Ovary (tissue), 9 donors: Measurements from ENCODE around the gene CGNL1. TPM values are rescaled to one million over a fixed set of nuclear protein-coding genes. Genes with fewer than 3 reads are reported as not detected.

Experiments used
- DNase-seq, 5 donors: peaks; one replicate each; pipeline ENCODE4 v3.0.0-alpha.2; 2019 to 2020
- H3K27ac ChIP-seq, 2 donors: fragments of 200-600 bp; one replicate each; pipeline versions ENCODE4 v1.5.1 to v1.8.0; 2019 to 2022
- H3K27me3 ChIP-seq: fragments of 200-600 bp; one replicate; pipeline ENCODE4 v1.8.0; 2022
- H3K36me3 ChIP-seq: fragments of 200-600 bp; sonication (generic); one replicate; pipeline ENCODE4 v1.5.1; 2019
- H3K4me1 ChIP-seq: one replicate; pipeline ENCODE4 v1.8.1; 2013; ENCODE audit warnings: mild to moderate bottlenecking, moderate library complexity; ENCODE audit not compliant: insufficient read depth
- H3K4me3 ChIP-seq: fragments of 200-600 bp; sonication (generic); one replicate; pipeline ENCODE4 v1.5.1; 2017
- H3K9me3 ChIP-seq, 2 donors: fragments of 200-600 bp in 1 of 2; sonication (generic) in 1 of 2; one replicate each; pipeline versions ENCODE4 v1.5.1 to v1.8.1; 2013 to 2019; ENCODE audit warnings: mild to moderate bottlenecking in 1 of 2, moderate library complexity in 1 of 2
- CTCF ChIP-seq, 3 donors: fragments of 450-650 bp in 2 of 3; fragments of 200-600 bp in 1 of 3; IDR thresholded peaks; one replicate each; pipeline versions ENCODE4 v1.5.1 to v1.8.0; 2016 to 2022; ENCODE audit warnings: antibody characterized with exemption in 3 of 3, mild to moderate bottlenecking in 1 of 3
- EP300 ChIP-seq: sonication (generic); formaldehyde crosslinking; IDR thresholded peaks from one replicate; pipeline ENCODE4 v1.6.1; 2017; ENCODE audit warnings: antibody characterized with exemption
- POLR2A ChIP-seq: fragments of 450-650 bp; IDR thresholded peaks from one replicate; pipeline ENCODE4 v1.6.1; 2017; ENCODE audit warnings: antibody characterized with exemption, mild to moderate bottlenecking, moderate library complexity
- WGBS, 3 donors: extraction: QIAGEN DNeasy Blood & Tissue Kit in 1 of 3; methylation state at CpG; one replicate each; pipeline versions ENCODE4 v1.1.5 to v1.1.7; 2013 to 2017; 5-methylcytosine and 5-hydroxymethylcytosine counted together
- intact Hi-C, 4 donors: fragments of 100-400 bp; cut with DNase I; formaldehyde crosslinking; loops; one replicate each; pipeline versions ENCODE4 v1.11.0 to v1.15.1; 2022 to 2023
- polyA plus RNA-seq, 2 donors: library from polyadenylated mRNA; stranded (reverse); fragments of 200-250 nt in 1 of 2; fragments of 350-450 nt in 1 of 2; fragmentation: Illumina TruSeq in 1 of 2; extraction: RNeasy Lipid Tissue Mini Kit (QIAGEN cat#74804) in 1 of 2; gene quantifications; one replicate each; pipeline ENCODE4 v1.2.3, GENCODE V29; 2013 to 2014
- total RNA-seq, 7 donors: library from RNA; depleted of rRNA in 2 of 7; stranded (reverse); fragments of >200 nt in 2 of 7; fragmentation: NEBNext Ultra II Directional in 3 of 7; extraction: Animal tissue kit (Norgen Biotek cat#: 25700) in 3 of 7; gene quantifications; one replicate each; pipeline versions ENCODE4 v1.1.0 to v1.2.4, GENCODE V29; 2016 to 2023
- donor health status: DM: no; HTN: no; CAD: no; lungs with moderate emphysema.
- donor health status: DM: no; HTN: no; CAD: no.
- donor health status: Bipolar disorder and iron deficiency.
- donor health status: DM: yes; HTN: yes; CAD: no.
- donor health status: DM: no; HTN: no; CAD: no.
- donor health status: DM: yes; HTN: yes; CAD: no.

The CGNL1 gene
- total and polyA plus RNA-seq, 9 donors: 7.8 to 26.1 (median 13.6) TPM

DNA sequence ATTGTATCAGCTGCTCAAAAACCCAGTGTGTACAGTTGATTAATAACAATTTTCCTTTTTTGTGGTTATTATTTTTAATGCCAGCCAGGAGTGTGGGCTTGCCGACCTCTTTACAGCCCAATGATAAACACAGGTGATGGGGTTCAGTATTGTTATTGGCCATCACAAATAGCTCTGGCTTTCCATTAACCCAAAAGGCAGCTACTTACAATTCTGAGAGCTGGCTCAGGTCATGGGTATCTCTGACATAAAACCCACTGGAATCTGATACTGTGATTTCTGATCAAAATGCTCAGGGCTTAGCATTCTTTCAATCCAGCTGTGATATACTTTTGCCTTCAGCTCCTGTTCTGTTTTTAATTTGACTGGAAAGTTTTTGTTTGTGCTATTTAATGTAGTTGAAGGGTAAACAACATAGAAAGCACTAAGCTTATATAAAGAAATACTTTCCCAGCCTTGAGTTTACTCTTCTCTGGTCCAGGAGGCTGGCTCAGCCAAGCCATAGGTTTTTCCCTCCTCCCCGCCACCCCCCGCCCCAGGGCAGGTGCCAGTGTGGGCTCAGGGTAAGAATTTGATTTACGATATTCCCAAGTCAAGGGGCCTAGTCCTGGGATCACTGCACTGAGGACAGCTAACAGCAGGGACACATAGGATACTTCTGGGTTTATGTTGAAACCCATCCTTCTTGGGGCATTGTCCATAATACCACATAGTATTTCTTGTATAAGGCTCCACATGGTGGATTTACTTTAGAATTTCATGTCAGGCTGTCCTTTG is 161.4 kb downstream of the CGNL1 start:
- H3K27me3 ChIP-seq: no peaks in the 10 kb centered on the region
- no peaks in the 10 kb centered on the region for H3K9me3 ChIP-seq
- intact Hi-C loops: loop anchor here in 2 of 4 donors (5.0 to 10.0 kb wide), 2 partner anchors 1043 to 1050 kb away; no protein-coding TSS in a partner anchor
- 86 to 93% (median 90%) methylated on average over 4 of the region's 4 CpGs for WGBS, 3 donors
- TF ChIP-seq EP300 (no peak), CTCF (IDR thresholded peaks at IDR 0.05) (no peak), POLR2A (no peak)
- no peak for DNase-seq
- no peak overlapping the region for H3K27ac ChIP-seq
- H3K4me1 ChIP-seq: no peaks in the 10 kb centered on the region
- H3K4me3 ChIP-seq: no peak overlapping the region
- H3K36me3 ChIP-seq: no peaks in the 10 kb centered on the region

GRCh38 chr15:57538265-57538529 is 161.9 kb downstream of the CGNL1 start:
- Histone ChIP-seq H3K27ac (no peak overlapping the region), H3K27me3 (no peaks in the 10 kb centered on the region), H3K4me3 (no peak overlapping the region), H3K36me3 (no peaks in the 10 kb centered on the region), H3K4me1 (no peaks in the 10 kb centered on the region), H3K9me3 (no peaks in the 10 kb centered on the region)
- no peak for DNase-seq
- intact Hi-C loops: loop anchor here in 2 of 4 donors (5.0 to 10.0 kb wide), 2 partner anchors 1043 to 1051 kb away; no protein-coding TSS in a partner anchor
- TF ChIP-seq POLR2A: no peak
- no peak for TF ChIP-seq EP300
- TF ChIP-seq CTCF (IDR thresholded peaks at IDR 0.05): no peak

DNA sequence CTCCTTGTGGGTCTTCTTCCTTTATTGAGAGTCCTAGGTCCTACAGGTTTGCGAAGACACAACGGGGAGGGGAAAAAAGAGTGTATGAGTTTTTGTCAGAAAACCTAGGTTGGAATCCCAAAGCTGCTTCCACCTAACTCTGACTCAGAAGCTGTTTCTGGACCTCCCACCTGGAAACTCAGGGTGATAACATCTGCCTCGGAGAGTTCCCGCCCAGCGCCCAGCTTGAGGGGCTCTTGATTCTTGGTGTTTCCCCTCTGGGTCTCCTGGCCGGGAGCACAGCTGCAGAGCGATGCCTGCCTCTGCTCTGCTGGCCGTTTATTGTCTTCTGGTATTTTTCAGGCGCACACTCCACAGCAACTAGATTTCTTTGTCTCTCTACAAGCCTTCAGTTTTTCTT is 162.5 kb downstream of the CGNL1 start:
- TF ChIP-seq POLR2A: no peak
- no peak for TF ChIP-seq CTCF (IDR thresholded peaks at IDR 0.05)
- TF ChIP-seq EP300: no peak
- WGBS, 3 donors: 86 to 92% (median 89%) methylated on average over 9 of the region's 9 CpGs
- H3K9me3 ChIP-seq: no peaks in the 10 kb centered on the region
- no peaks in the 10 kb centered on the region for H3K4me1 ChIP-seq
- H3K36me3 ChIP-seq: no peaks in the 10 kb centered on the region
- H3K27me3 ChIP-seq: no peaks in the 10 kb centered on the region
- no peak overlapping the region for H3K4me3 ChIP-seq
- DNase-seq: no peak
- intact Hi-C loops: loop anchor here in 2 of 4 donors (5.0 to 10.0 kb wide), 2 partner anchors 1044 to 1052 kb away; no protein-coding TSS in a partner anchor
- H3K27ac ChIP-seq: no peak overlapping the region

DNA sequence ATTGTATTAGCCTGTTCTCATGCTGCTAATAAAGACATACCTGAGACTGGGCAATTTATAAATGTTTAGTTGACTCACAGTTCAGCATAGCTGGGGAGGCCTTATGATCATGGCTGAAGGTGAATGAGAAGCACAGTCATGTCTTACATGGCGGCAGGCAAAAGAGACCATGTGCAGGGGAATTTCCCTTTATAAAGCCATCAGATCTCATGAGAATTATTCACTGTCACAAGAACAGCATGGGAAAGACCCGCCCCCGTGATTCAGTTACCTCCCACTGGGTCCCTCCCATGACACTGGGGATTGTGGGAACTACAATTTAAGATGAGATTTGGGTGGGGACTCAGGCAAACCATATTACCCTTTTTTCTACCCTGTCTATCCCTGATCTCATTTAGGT is 163.9 kb downstream of the CGNL1 start:
- Histone ChIP-seq H3K27me3 (no peaks in the 10 kb centered on the region), H3K4me3 (no peak overlapping the region), H3K27ac (no peak overlapping the region), H3K9me3 (no peaks in the 10 kb centered on the region), H3K36me3 (no peaks in the 10 kb centered on the region), H3K4me1 (no peaks in the 10 kb centered on the region)
- intact Hi-C loops: no loop called here
- DNase-seq: no peak
- WGBS, 3 donors: 73 to 98% (median 96%) methylated on average over 3 of the region's 3 CpGs
- TF ChIP-seq EP300 (no peak), POLR2A (no peak), CTCF (IDR thresholded peaks at IDR 0.05) (no peak)
